GM12874 (cell line): Measurements from ENCODE around the gene KDM3A.

ENCODE experiments used
- TF ChIP-seq, protein P1 (sequence below): IDR thresholded peaks from 2 replicates; pipeline ENCODE4 v1.5.1; 2011; ENCODE audit warnings: low read depth, mild to moderate bottlenecking, control low read depth, low read length, moderate library complexity; ENCODE audit not compliant: insufficient read depth

KDM3A gene

DNA sequence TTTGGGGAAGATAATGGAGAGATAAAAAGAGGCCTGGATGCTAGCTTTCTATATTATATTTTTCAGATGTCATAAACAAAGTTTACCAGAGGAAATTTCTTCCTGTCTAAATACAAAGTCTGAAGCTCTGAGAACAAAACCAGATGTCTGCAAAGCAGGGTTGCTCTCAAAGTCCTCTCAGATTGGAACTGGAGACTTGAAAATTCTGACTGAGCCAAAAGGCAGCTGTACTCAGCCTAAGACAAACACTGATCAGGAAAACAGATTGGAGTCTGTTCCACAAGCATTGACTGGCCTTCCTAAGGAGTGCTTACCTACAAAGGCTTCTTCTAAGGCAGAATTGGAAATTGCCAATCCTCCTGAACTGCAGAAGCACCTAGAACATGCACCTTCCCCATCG lies 25.1 kb downstream of the KDM3A start:
- TF ChIP-seq, protein P1, sequence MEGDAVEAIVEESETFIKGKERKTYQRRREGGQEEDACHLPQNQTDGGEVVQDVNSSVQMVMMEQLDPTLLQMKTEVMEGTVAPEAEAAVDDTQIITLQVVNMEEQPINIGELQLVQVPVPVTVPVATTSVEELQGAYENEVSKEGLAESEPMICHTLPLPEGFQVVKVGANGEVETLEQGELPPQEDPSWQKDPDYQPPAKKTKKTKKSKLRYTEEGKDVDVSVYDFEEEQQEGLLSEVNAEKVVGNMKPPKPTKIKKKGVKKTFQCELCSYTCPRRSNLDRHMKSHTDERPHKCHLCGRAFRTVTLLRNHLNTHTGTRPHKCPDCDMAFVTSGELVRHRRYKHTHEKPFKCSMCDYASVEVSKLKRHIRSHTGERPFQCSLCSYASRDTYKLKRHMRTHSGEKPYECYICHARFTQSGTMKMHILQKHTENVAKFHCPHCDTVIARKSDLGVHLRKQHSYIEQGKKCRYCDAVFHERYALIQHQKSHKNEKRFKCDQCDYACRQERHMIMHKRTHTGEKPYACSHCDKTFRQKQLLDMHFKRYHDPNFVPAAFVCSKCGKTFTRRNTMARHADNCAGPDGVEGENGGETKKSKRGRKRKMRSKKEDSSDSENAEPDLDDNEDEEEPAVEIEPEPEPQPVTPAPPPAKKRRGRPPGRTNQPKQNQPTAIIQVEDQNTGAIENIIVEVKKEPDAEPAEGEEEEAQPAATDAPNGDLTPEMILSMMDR, result no peak

DNA sequence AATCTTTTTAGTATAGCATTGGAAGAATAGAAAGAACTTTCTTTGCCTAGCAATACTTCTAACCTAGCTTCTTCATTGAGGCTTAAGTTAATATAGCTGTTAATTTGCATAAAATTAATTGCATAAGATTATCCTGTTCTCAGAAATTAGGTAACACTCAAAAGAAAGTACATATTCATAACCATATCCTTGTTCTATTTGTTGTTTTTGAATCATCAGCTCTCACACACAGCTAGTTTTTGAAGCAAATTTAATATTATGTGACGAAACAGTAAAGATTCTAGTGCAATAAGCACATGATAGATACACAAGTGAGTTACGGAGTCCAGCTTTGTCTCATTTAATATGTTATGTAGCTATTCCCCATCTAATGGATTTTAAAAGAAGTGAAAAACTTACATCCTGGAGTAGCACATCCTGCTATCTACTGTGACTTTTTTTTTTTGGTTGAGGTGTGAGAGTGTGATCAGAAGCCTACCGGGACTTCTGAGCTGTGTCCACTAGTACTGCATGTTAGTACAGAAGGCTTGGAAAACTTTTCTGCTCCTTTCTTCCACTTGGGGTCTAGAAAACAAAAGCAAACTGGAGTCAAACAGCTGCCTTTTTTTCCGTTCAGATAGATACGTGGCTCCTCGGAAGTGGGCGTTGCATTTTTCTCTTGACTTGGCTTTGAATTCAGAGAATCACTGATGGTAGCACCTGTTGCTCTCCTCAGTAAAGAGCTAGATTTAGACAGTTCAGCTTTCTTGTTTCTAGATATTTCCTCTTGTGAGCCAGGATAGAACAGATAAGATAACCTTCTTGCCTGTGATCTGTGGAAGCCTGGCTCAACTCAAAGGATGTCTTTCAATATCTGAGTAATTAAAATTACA lies 27.2 kb downstream of the KDM3A start:
- TF ChIP-seq, protein P1, result no peak

DNA sequence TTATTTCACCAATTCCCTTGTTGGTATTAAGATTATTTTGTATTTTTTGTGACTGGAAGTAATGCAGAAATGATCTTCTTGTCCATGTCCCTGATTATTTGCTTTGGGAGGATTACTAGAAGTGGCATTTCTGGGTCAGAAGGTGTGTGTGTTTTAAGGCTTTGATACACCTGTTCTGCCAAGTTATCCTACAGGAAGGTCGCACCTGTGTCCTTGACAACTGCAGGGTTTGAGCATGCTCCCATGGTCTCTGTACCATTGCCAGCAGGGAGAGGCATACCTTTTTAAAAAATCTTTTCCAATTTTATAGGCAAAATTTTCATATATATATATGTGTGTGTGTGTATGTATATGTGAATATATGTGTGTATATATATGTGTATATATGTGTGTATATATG lies 29.7 kb downstream of the KDM3A start:
- TF ChIP-seq, protein P1, result no peak

DNA sequence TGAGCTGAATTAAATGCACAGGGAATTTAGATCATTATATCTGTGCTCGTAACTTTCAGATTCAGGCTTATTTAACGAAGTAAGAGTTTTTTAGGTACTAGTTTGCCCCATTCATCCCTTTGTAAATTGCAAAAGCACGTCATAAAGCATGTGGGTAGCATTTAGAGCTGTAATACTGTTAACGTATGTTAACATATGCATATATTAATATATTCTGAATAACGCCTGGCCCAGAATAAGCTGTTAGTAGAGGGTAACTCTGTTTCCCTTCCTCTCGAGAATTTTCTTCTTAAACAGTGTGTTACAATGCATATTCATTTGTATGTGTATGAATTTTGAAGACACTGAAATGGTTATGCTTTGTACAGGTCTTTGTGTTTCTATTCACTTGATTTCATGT lies 30.5 kb downstream of the KDM3A start:
- TF ChIP-seq, protein P1, result no peak

DNA sequence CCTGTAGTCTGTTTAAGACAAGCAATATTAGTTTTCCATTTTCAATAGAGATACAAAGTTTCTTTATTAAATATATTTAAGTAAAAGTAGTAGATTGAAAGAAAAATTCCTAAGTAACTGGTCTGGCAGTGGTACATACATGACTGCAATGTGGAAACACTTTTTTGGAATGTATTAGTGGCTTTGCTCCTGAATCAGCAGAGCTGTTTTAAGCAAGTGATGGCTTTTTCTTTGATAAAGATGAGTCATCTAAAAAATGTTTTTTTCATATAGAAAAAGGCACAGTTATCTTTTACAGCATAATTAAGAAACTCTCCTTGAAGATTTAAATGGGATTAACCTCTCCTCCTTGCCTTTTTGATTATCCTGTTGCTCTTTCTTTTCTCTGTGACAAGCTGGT lies 34.9 kb downstream of the KDM3A start:
- TF ChIP-seq, protein P1, result no peak

DNA sequence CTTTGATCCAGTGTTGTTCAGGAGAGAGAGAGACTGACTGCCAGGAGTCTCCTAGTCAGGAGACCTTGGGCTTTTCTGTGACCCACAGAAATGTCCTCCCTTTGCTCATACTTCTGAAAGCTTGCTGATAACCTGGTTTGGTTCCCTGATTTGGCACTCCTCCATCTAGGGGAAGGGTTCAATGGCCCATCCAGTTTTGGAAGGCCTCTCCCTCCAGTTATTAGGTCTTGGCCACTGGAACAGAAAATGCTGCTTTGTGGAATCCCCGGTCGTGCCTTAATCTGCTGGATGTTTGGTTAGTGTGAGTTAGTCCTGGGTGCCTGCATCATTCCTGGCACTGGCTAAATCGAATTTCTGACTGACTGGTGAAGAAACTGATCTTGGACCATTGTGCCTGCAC lies 35.7 kb downstream of the KDM3A start:
- TF ChIP-seq, protein P1, result no peak

DNA sequence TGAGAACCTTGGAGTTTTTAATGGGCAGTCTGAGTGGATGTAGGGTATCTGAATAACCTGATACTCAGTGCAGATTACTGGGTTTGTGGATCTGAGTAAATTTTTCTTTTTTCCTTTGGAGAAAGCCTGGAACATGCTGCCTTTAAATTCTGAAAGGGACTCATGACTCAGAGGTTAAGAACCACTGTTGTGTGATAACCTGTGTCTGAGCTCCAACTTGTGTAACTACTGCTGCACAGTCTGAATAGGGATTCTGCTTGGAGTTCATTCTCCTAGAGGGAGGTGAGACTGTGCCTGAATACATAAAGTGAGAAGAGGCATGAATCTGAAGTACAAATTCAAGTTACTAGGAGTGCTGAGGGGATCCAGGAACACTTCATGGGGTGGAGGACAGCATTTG lies 36.2 kb downstream of the KDM3A start:
- TF ChIP-seq, protein P1, result no peak
